Panc1 (cell line): Measurements from ENCODE around the gene NPPA. TPM values are rescaled to one million over a fixed set of nuclear protein-coding genes. Genes with fewer than 3 reads are reported as not detected.

Experiments used
- ATAC-seq: fragments of 200-7000 bp; cut with Tn5 transposase; 2 replicates; pipeline ENCODE4 v1.9.1; 2020; ENCODE audit warnings: mild to moderate bottlenecking, moderate library complexity
- BruUV-seq: library from RNA; stranded (reverse); fragments of 400-500 nt; replicated peaks from 2 replicates; lab custom pipeline; 2021; lab: Mats Ljungman, UMichigan
- CTCF ChIA-PET: fragments of 300-600 bp; sonication (Branson Sonifier 250); formaldehyde crosslinking; loops from one replicate; lab custom pipeline; 2022; ENCODE audit warnings: antibody characterized with exemption; lab: Charles Lee
- POLR2A ChIA-PET: fragments of 300-600 bp; sonication (Branson Sonifier 250); formaldehyde crosslinking; loops from one replicate; lab custom pipeline; 2022; ENCODE audit warnings: antibody characterized with exemption; lab: Charles Lee
- DNase-seq: peaks from one replicate; pipeline ENCODE4 v3.0.0-alpha.2; 2010; ENCODE audit warnings: low read depth, low spot score
- H3K27ac ChIP-seq: 2 replicates; pipeline ENCODE4 v1.5.1; 2011; ENCODE audit warnings: mild to moderate bottlenecking, low read length, inconsistent platforms
- H3K27me3 ChIP-seq: fragments of 200-500 bp; sonication (Bioruptor generic); 2 replicates; pipeline ENCODE4 v1.6.0; 2014; ENCODE audit warnings: low read length, inconsistent platforms; ENCODE audit not compliant: control insufficient read depth, insufficient read depth
- H3K36me3 ChIP-seq: fragments of 200-500 bp; sonication (Bioruptor generic); 2 replicates; pipeline ENCODE4 v1.5.1; 2014; ENCODE audit warnings: inconsistent platforms, mild to moderate bottlenecking, low read length, moderate library complexity; ENCODE audit not compliant: control insufficient read depth, insufficient read depth
- H3K4me1 ChIP-seq: 2 replicates; pipeline ENCODE4 v1.5.1; 2011; ENCODE audit warnings: inconsistent platforms, mild to moderate bottlenecking, low read length, moderate library complexity; ENCODE audit not compliant: control insufficient read depth, insufficient read depth
- H3K4me3 ChIP-seq, 2 experiments: 2 replicates each; pipeline ENCODE4 v1.5.1; 2011 to 2012; ENCODE audit warnings: low read depth in 2 of 2, low read length in 2 of 2, mild to moderate bottlenecking in 2 of 2, inconsistent platforms in 1 of 2, moderate library complexity in 1 of 2
- H3K9me3 ChIP-seq: fragments of 200-500 bp; sonication (Bioruptor generic); 2 replicates; pipeline ENCODE4 v1.5.1; 2014; ENCODE audit warnings: low read depth, mild to moderate bottlenecking, inconsistent platforms, low read length, moderate library complexity; ENCODE audit not compliant: control insufficient read depth, insufficient read depth
- CTCF ChIP-seq: fragments of 450-650 bp; IDR thresholded peaks from 2 replicates; pipeline ENCODE4 v1.5.1; 2017; ENCODE audit warnings: mild to moderate bottlenecking
- POLR2AphosphoS5 ChIP-seq: IDR thresholded peaks from 2 replicates; pipeline ENCODE4 v1.6.1; 2012; ENCODE audit warnings: mild to moderate bottlenecking, low read depth, low read length, moderate library complexity
- REST ChIP-seq, 2 experiments: IDR thresholded peaks; 2 replicates each; pipeline ENCODE4 v1.6.1; 2011 to 2012; ENCODE audit warnings: low read depth in 2 of 2, control low read depth in 1 of 2, low read length in 1 of 2, mild to moderate bottlenecking in 1 of 2, moderate library complexity in 1 of 2; ENCODE audit not compliant: insufficient read depth in 1 of 2
- SIN3A ChIP-seq: IDR thresholded peaks from 2 replicates; pipeline ENCODE4 v1.6.1; 2012; ENCODE audit warnings: low read depth, mild to moderate bottlenecking, low read length, moderate library complexity, borderline replicate concordance; ENCODE audit not compliant: insufficient read depth
- TCF7L2 ChIP-seq: IDR thresholded peaks from 2 replicates; pipeline ENCODE4 v1.6.1; 2011; ENCODE audit warnings: mild to moderate bottlenecking, low read depth, low read length, inconsistent platforms
- in situ Hi-C: cut with HindIII; loops from 2 replicates; pipeline ENCODE4 v1.10.0; 2016; ENCODE audit warnings: low sequenced_read_pairs, low pct_unique_long_range_greater_than_20kb
- intact Hi-C: fragments of 100-400 bp; cut with micrococcal nuclease; formaldehyde crosslinking; loops from one replicate; pipeline ENCODE4 v1.10.0; 2022; ENCODE audit not compliant: unreplicated experiment
- total RNA-seq: library from RNA; stranded (reverse); gene quantifications from one replicate; pipeline ENCODE4 v1.2.1, GENCODE V29; 2021; ENCODE audit not compliant: unreplicated experiment

Gene NPPA
- total RNA-seq, 1 experiment from 2014 or later = not detected

DNA sequence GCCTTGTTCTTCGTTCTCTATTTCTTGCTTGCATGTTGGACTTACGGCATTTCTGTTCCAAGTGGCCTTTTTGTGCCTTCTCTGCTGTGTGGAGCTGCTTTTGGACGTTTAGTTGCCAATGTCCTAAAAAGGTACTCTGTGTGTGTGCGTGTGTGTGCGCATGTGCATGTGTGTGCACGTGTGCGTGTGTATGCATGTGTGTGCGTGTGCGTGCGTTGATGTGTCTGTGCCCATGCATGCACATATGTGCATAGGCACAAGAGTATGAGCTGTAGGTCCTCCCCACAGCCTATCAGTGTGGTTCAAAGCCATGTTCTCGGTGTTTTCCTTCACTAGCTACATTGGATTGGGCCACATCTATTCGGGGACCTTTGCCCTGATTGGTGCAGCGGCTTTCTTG lies 13.7 kb downstream of the NPPA start:
- ChIA-PET CTCF (no interaction called here), POLR2A (interaction anchor here (0.6 kb wide), 2 partner anchors 44 to 74 kb away, joined by 3 read pairs; no protein-coding TSS in a partner anchor)
- TF ChIP-seq REST (IDR thresholded peaks at IDR 0.05; ENCODE audit: insufficient read depth in 1 of 2, low read depth in 2 of 2, low read length in 1 of 2) (no peak), TCF7L2 (no peak), CTCF (no peak), POLR2AphosphoS5 (no peak), SIN3A (no peak)
- no peaks in the 10 kb centered on the region for H3K27me3 ChIP-seq
- peaks cover 4% of the 10 kb centered on the region for H3K36me3 ChIP-seq
- intact Hi-C loops (no loop called here), in situ Hi-C loops (no loop called here)
- no peak overlapping the region for H3K27ac ChIP-seq
- ATAC-seq (no peak), DNase-seq (no peak)
- H3K4me3 ChIP-seq = no peak overlapping the region
- no TSS peak for BruUV-seq
- no peaks in the 10 kb centered on the region for H3K9me3 ChIP-seq
- H3K4me1 ChIP-seq = no peaks in the 10 kb centered on the region

- no peaks in the 10 kb centered on the region for H3K27me3 ChIP-seq
- in situ Hi-C loops = no loop called here
- BruUV-seq = no TSS peak
- DNase-seq (no peak), ATAC-seq (no peak)
- no peak for TF ChIP-seq REST (IDR thresholded peaks at IDR 0.05; ENCODE audit: insufficient read depth in 1 of 2, low read depth in 2 of 2, low read length in 1 of 2)
- no peak for TF ChIP-seq CTCF
- TF ChIP-seq POLR2AphosphoS5 = no peak
- TF ChIP-seq SIN3A = no peak
- intact Hi-C loops = no loop called here
- ChIA-PET CTCF (no interaction called here), POLR2A (no interaction called here)
- peaks cover 5% of the 10 kb centered on the region for H3K36me3 ChIP-seq
- H3K27ac ChIP-seq = no peak overlapping the region
- H3K9me3 ChIP-seq = no peaks in the 10 kb centered on the region
- H3K4me1 ChIP-seq = no peaks in the 10 kb centered on the region
- H3K4me3 ChIP-seq = no peak overlapping the region
These were observed 14.1 kb downstream of the NPPA start for GRCh38 chr1:11833497-11833896.
